SK-N-MC (cell line): Measurements from ENCODE around the gene NCOA5.

Source experiments
- EZH2 ChIP-seq: fragments of 200-600 bp; sonication (generic); IDR thresholded peaks from one replicate; pipeline ENCODE4 v1.6.1; 2017; ENCODE audit warnings: antibody characterized with exemption
- FOXP2 ChIP-seq: optimal IDR thresholded peaks from 2 replicates; pipeline ENCODE3; 2011; ENCODE audit warnings: mild to moderate bottlenecking, moderate library complexity; ENCODE audit not compliant: insufficient read depth; ENCODE audit errors: extremely low read length, control extremely low read depth

GRCh38 chr20:46017272-46017671 lies 72.5 kb downstream of the NCOA5 start:
- TF ChIP-seq FOXP2, result no peak
- TF ChIP-seq EZH2, result no peak
